ENCODE data around the gene TXK.

Gene TXK

DNA sequence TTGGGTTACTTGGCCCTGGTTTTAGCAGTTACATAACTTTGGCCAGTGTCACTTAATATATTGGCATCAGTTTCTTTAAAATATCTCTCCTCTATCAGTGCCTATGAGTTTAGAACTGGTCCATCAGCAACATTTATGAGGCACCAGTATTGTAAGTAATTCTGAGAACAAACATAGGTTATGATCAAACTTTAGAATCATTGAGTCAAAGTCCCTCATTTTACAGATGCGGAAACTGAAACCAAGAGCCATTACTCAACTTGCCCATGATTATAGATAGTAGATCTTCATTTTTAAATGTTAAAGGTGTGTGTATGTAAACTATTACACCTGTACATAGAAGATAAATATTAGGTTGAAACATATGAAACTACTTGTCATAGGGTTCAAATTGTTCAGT lies 113.0 kb downstream of the TXK start:
- TF ChIP-seq, protein P1, sequence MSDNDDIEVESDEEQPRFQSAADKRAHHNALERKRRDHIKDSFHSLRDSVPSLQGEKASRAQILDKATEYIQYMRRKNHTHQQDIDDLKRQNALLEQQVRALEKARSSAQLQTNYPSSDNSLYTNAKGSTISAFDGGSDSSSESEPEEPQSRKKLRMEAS (IDR thresholded peaks at IDR 0.05; ENCODE audit: low read depth, low read length), result no peak
- TF ChIP-seq, protein P2, sequence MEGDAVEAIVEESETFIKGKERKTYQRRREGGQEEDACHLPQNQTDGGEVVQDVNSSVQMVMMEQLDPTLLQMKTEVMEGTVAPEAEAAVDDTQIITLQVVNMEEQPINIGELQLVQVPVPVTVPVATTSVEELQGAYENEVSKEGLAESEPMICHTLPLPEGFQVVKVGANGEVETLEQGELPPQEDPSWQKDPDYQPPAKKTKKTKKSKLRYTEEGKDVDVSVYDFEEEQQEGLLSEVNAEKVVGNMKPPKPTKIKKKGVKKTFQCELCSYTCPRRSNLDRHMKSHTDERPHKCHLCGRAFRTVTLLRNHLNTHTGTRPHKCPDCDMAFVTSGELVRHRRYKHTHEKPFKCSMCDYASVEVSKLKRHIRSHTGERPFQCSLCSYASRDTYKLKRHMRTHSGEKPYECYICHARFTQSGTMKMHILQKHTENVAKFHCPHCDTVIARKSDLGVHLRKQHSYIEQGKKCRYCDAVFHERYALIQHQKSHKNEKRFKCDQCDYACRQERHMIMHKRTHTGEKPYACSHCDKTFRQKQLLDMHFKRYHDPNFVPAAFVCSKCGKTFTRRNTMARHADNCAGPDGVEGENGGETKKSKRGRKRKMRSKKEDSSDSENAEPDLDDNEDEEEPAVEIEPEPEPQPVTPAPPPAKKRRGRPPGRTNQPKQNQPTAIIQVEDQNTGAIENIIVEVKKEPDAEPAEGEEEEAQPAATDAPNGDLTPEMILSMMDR (IDR thresholded peaks at IDR 0.05; ENCODE audit: low read depth, low read length), result no peak
- no peak for TF ChIP-seq MYC (IDR thresholded peaks at IDR 0.05; ENCODE audit: low read depth, low read length)
- TF ChIP-seq POLR2A (IDR thresholded peaks at IDR 0.05; ENCODE audit: extremely low read depth, insufficient read length), result no peak
- DNase-seq (ENCODE audit: low read depth), result no peak
- H3K4me3 ChIP-seq (ENCODE audit: low read depth, low read length), result no peak overlapping the region

DNA sequence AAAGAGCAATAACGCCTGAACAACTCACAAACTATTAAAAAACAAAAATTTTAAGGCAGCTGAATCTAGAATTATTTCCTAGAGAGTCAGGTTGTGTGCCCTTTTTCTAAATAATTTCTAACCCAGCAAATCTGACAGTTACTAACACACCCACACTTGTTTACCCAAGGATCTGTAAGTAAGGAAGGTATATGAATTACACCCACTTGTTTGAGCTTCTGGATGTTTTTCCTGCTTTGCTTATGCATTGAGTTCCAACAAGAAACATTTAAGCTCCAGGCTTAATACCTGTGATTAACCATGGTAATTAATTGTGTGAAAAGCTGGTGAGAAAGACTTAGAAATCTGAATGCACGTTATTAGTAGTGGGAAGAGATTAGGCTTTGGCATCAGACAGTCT lies 115.9 kb downstream of the TXK start:
- no peak overlapping the region for H3K4me3 ChIP-seq (ENCODE audit: low read depth, low read length)
- TF ChIP-seq, protein P2 (IDR thresholded peaks at IDR 0.05; ENCODE audit: low read depth, low read length), result no peak
- TF ChIP-seq POLR2A (IDR thresholded peaks at IDR 0.05; ENCODE audit: extremely low read depth, insufficient read length), result no peak
- TF ChIP-seq, protein P1 (IDR thresholded peaks at IDR 0.05; ENCODE audit: low read depth, low read length), result no peak
- TF ChIP-seq MYC (IDR thresholded peaks at IDR 0.05; ENCODE audit: low read depth, low read length), result no peak
- no peak for DNase-seq (ENCODE audit: low read depth)

DNA sequence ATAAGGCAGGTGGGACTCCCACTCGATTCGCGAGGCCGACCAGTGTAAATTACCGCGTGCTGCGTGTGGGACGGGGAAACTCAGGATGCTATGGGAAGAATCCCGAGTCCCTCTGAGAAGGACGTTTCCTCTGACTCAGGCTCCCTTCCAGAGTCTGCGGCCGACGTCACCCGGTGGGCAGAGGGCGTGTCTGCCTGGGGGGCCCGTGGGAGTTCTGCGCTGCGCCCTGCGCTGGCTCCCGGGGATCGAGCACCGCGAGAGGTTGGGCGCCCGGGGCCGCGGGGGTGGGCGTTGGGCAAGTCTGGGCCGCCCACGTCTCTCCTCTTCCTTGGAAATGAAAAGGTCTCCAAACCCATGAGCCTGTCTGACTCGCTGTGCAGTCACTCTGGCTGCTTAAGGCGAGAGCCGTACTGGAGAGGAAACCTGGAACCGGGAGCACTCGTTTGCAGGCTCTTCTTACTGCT lies 116.9 kb downstream of the TXK start:
- TF ChIP-seq, protein P1 (IDR thresholded peaks at IDR 0.05; ENCODE audit: low read depth, low read length), result no peak
- no peak for TF ChIP-seq POLR2A (IDR thresholded peaks at IDR 0.05; ENCODE audit: extremely low read depth, insufficient read length)
- TF ChIP-seq MYC (IDR thresholded peaks at IDR 0.05; ENCODE audit: low read depth, low read length), result no peak
- TF ChIP-seq, protein P2 (IDR thresholded peaks at IDR 0.05; ENCODE audit: low read depth, low read length), result no peak
- peak overlapping the region; percentile 42 for H3K4me3 ChIP-seq (ENCODE audit: low read depth, low read length)
- DNase-seq (ENCODE audit: low read depth), result peak; percentile 32
